ENCODE results near the gene LNP1. TPM values are rescaled to one million over a fixed set of nuclear protein-coding genes. Genes with fewer than 3 reads are reported as not detected.
A peak's percentile ranks its signal among the peaks of the same experiment; 100 is the strongest.

Gene LNP1
- total and polyA plus RNA-seq, 9 of the 15 experiments (the other 6 are each of a cell fraction or from before 2014, with no cell fraction given) = 1.9 to 5.2 (median 4.5) TPM

- TF ChIP-seq ZNF318 (IDR thresholded peaks at IDR 0.05; ENCODE audit: borderline replicate concordance in 1 of 2, low read depth in 1 of 2) = peak in 1 of 2 experiments; percentile 33; a peak in 1 of 4 replicates
- TF ChIP-seq ESRRB (CRISPR knock-in tag; IDR thresholded peaks at IDR 0.05; ENCODE audit: borderline replicate concordance) = no peak
- no peak for TF ChIP-seq MCM5 (IDR thresholded peaks at IDR 0.05; ENCODE audit: low read depth)
- no peak for TF ChIP-seq ZSCAN32 (CRISPR knock-in tag; IDR thresholded peaks at IDR 0.05)
- TF ChIP-seq RBM15 (IDR thresholded peaks at IDR 0.05; ENCODE audit: insufficient read depth, low read length) = no peak
- TF ChIP-seq ZNF143 (CRISPR knock-in tag; IDR thresholded peaks at IDR 0.05) = no peak
- no peak for TF ChIP-seq KLF6 (CRISPR knock-in tag; IDR thresholded peaks at IDR 0.05; ENCODE audit: borderline replicate concordance)
- TF ChIP-seq ZNF589 (CRISPR knock-in tag; IDR thresholded peaks at IDR 0.05; ENCODE audit: low read depth) = peak; percentile 36; the same call in 1 of the 2 replicates
- TF ChIP-seq POLR2AphosphoS5 (IDR thresholded peaks at IDR 0.05; ENCODE audit: control insufficient read depth, insufficient read depth, low read depth, low read length) = no peak
- no peak for TF ChIP-seq GATAD2B (IDR thresholded peaks at IDR 0.05; ENCODE audit: borderline replicate concordance)
- TF ChIP-seq FOXK1 (CRISPR knock-in tag; IDR thresholded peaks at IDR 0.05; ENCODE audit: borderline replicate concordance) = no peak
- no peak for TF ChIP-seq PRPF4 (IDR thresholded peaks at IDR 0.05; ENCODE audit: insufficient read depth, low read depth, low read length, poor library complexity, severe bottlenecking)
- no peak for TF ChIP-seq NCOA6 (IDR thresholded peaks at IDR 0.05)
- no peak for TF ChIP-seq ETV6 (IDR thresholded peaks at IDR 0.05; ENCODE audit: borderline replicate concordance in 1 of 2, low read depth in 2 of 2, low read length in 1 of 2)
- no peak for TF ChIP-seq ETV6 (CRISPR knock-in tag; IDR thresholded peaks at IDR 0.05; ENCODE audit: borderline replicate concordance)
- TF ChIP-seq ZNF444 (CRISPR knock-in tag; IDR thresholded peaks at IDR 0.05) = no peak
- TF ChIP-seq RBFOX2 (IDR thresholded peaks at IDR 0.05; ENCODE audit: low read depth, low read length) = peak; percentile 69; the same call in 1 of the 2 replicates
- TF ChIP-seq PURB (CRISPR knock-in tag; IDR thresholded peaks at IDR 0.05; ENCODE audit: low read depth) = no peak
- TF ChIP-seq ZNF586 (CRISPR knock-in tag; conservative IDR thresholded peaks at IDR 0.05) = no peak
- no peak for TF ChIP-seq POLR3A (IDR thresholded peaks at IDR 0.05; ENCODE audit: borderline replicate concordance, extremely low read depth, insufficient read depth, insufficient read length)
- 0 out of 2 replicates have a peak, but pooled peaks have one; percentile 35 for TF ChIP-seq MEF2D (tag; conservative IDR thresholded peaks at IDR 0.05; ENCODE audit: low read depth)
Observed at GRCh38 chr3:100401674-100402041, 319 bp downstream of the LNP1 start (continued).

All from K562 (cell line).